CD4-positive, alpha-beta T cell (primary cell): Measurements from ENCODE around the gene CYP27B1. TPM values are rescaled to one million over a fixed set of nuclear protein-coding genes. Genes with fewer than 3 reads are reported as not detected.

Source experiments
- ATAC-seq: fragments of 200-7000 bp; cut with Tn5 transposase; one replicate; pipeline ENCODE4 v1.10.0; 2022; ENCODE audit warnings: mild to moderate bottlenecking; ENCODE audit not compliant: poor library complexity
- CTCF ChIA-PET: fragments of 350-600 bp; sonication (Branson Sonifier 250); formaldehyde crosslinking; loops from one replicate; lab custom pipeline; 2021; ENCODE audit warnings: antibody characterized with exemption, inconsistent platforms; lab: Charles Lee
- POLR2A ChIA-PET: fragments of 350-600 bp; sonication (Branson Sonifier 250); formaldehyde crosslinking; loops from one replicate; lab custom pipeline; 2021; ENCODE audit warnings: antibody characterized with exemption, inconsistent platforms; lab: Charles Lee
- DNase-seq, 14 experiments: peaks; one replicate each; pipeline ENCODE4 v3.0.0-alpha.2; 2013 to 2020; ENCODE audit warnings: mixed read lengths in 2 of 14
- H3K27ac ChIP-seq, 2 donors: one replicate each; pipeline versions ENCODE4 v1.5.1 to v1.7.0; 2013; ENCODE audit warnings: low read length in 2 of 2, low read depth in 1 of 2, mild to moderate bottlenecking in 1 of 2
- H3K27me3 ChIP-seq, 2 experiments: 1 replicate in 1 of 2; 2 replicates in 1 of 2; pipeline versions ENCODE4 v1.6.1 to v1.7.0; 2013; ENCODE audit warnings: low read length in 2 of 2, control low read depth in 1 of 2, mild to moderate bottlenecking in 1 of 2, moderate library complexity in 1 of 2; ENCODE audit not compliant: insufficient read depth in 2 of 2, control insufficient read depth in 1 of 2
- H3K36me3 ChIP-seq: one replicate; pipeline ENCODE4 v1.6.1; 2013; ENCODE audit warnings: low read length, control low read depth; ENCODE audit not compliant: insufficient read depth
- H3K4me1 ChIP-seq: one replicate; pipeline ENCODE4 v1.6.1; 2013; ENCODE audit warnings: low read length, control low read depth; ENCODE audit not compliant: insufficient read depth
- H3K4me3 ChIP-seq: one replicate; pipeline ENCODE4 v1.5.1; 2013; ENCODE audit warnings: mild to moderate bottlenecking, low read length, moderate library complexity
- H3K9me3 ChIP-seq, 2 experiments: 1 replicate in 1 of 2; 2 replicates in 1 of 2; pipeline versions ENCODE4 v1.6.1 to v1.7.0; 2013; ENCODE audit warnings: low read length in 2 of 2, mild to moderate bottlenecking in 2 of 2, control low read depth in 1 of 2, moderate library complexity in 1 of 2; ENCODE audit not compliant: control insufficient read depth in 1 of 2, insufficient read depth in 1 of 2
- H3K27ac Mint-ChIP-seq: one replicate; pipeline ENCODE4 v1.8.0; 2020; ENCODE audit warnings: mixed read lengths
- H3K27me3 Mint-ChIP-seq: one replicate; pipeline ENCODE4 v1.8.0; 2021; ENCODE audit warnings: mixed read lengths
- H3K36me3 Mint-ChIP-seq: one replicate; pipeline ENCODE4 v1.8.0; 2021; ENCODE audit warnings: low read depth, mixed read lengths
- H3K4me1 Mint-ChIP-seq: one replicate; pipeline ENCODE4 v1.8.0; 2021; ENCODE audit warnings: low read depth, mixed read lengths
- H3K4me3 Mint-ChIP-seq: one replicate; pipeline ENCODE4 v1.8.0; 2020; ENCODE audit warnings: mild to moderate bottlenecking, mixed read lengths
- H3K9me3 Mint-ChIP-seq: one replicate; pipeline ENCODE4 v1.8.0; 2020; ENCODE audit warnings: mixed read lengths
- intact Hi-C, 2 experiments: fragments of 100-400 bp; cut with DNase I in 1 of 2; cut with micrococcal nuclease in 1 of 2; formaldehyde crosslinking; loops; one replicate each; pipeline versions ENCODE4 v1.15.1 to v1.9.0; 2023 to 2025; cut with DNase I, micrococcal nuclease
- total RNA-seq, 174 experiments: library from RNA in 2 of 174; stranded (reverse) in 2 of 174; gene quantifications; one replicate each; pipeline ENCODE4 v1.2.3 and lab custom pipeline; 2021 to 2026
- TF ChIP-seq, protein P1 (sequence below): fragments of 200-600 bp; IDR thresholded peaks from one replicate; pipeline ENCODE4 v1.8.0; 2022; ENCODE audit warnings: antibody characterized with exemption, mild to moderate bottlenecking

Gene CYP27B1
- total RNA-seq, 2 experiments from 2014 or later, result 1.0 to 1.4 TPM

DNA sequence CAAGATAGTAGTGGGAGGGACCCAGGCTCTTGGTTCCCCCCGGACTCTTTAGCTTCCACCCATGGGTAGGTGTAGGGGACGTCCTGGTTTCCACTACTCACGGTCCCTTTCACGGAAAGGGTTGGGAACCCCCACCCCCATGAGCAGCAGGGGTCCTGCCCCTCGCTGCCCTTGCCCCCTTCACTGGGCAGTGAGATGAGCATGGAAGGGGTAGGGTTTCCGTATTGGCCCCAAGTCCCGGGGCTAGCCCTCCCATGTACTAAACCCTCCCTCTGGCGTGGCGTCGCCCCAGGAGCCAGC is 41.1 kb downstream of the CYP27B1 start:
- Mint-ChIP-seq H3K9me3 (no peaks in the 10 kb centered on the region), H3K27ac (peak overlapping the region; percentile 17), H3K4me3 (no peak overlapping the region), H3K4me1 (peaks cover 21% of the 10 kb centered on the region), H3K36me3 (peaks cover 73% of the 10 kb centered on the region), H3K27me3 (no peaks in the 10 kb centered on the region)
- DNase-seq (no peak), ATAC-seq (no peak)
- H3K27ac ChIP-seq, result no peak overlapping the region
- peaks cover 0 to 12% of the 10 kb centered on the region in 2 experiments for H3K9me3 ChIP-seq
- intact Hi-C loops, result no loop called here
- H3K27me3 ChIP-seq, result no peaks in the 10 kb centered on the region
- H3K4me3 ChIP-seq, result no peak overlapping the region
- peaks cover 49% of the 10 kb centered on the region for H3K36me3 ChIP-seq
- TF ChIP-seq, protein P1, sequence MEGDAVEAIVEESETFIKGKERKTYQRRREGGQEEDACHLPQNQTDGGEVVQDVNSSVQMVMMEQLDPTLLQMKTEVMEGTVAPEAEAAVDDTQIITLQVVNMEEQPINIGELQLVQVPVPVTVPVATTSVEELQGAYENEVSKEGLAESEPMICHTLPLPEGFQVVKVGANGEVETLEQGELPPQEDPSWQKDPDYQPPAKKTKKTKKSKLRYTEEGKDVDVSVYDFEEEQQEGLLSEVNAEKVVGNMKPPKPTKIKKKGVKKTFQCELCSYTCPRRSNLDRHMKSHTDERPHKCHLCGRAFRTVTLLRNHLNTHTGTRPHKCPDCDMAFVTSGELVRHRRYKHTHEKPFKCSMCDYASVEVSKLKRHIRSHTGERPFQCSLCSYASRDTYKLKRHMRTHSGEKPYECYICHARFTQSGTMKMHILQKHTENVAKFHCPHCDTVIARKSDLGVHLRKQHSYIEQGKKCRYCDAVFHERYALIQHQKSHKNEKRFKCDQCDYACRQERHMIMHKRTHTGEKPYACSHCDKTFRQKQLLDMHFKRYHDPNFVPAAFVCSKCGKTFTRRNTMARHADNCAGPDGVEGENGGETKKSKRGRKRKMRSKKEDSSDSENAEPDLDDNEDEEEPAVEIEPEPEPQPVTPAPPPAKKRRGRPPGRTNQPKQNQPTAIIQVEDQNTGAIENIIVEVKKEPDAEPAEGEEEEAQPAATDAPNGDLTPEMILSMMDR, result no peak
- ChIA-PET POLR2A (interaction anchor here (0.9 kb wide), 1 partner anchor 11 kb away, joined by 3 read pairs; no protein-coding TSS in a partner anchor), CTCF (no interaction called here)
- H3K4me1 ChIP-seq, result peaks cover 10% of the 10 kb centered on the region

DNA sequence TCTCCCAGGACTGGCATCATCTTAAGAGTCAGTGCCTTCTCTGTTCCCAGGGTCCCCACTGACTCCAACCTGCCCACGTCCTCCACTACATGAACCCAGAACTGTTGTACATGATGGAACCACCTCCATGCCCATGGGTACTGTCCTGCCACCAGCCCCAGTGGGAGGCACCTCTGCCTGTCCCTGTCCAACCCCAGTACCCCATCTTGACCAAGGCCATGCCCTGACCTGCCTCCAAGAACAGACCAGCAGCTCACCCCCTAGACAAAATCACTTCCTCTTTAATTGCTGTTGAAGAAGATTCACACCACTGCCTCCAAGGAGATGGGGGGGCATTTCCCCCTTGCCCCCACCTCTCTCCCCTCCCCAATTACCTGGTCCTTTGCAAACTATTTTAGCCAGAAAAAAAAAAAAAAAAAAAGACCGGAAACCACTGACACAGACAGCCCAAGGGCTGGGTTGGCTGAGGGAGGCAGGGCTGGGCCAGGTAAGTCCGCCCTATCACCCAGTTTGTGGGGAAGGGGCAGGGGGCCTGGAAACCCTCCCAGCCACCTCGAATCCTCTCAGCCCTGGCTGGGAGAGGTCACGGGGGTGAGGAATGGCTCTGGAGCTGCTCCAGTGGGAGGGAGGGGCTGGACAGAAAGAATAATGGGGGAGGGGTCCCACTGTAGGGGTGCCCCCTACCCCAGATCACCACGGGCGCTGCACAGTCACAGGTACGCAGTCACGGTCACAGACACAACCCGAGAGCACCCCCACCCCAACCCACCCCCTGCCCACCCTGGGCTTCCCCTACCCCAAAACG is 41.7 kb downstream of the CYP27B1 start:
- Mint-ChIP-seq H3K27me3 (no peaks in the 10 kb centered on the region), H3K4me3 (no peak overlapping the region), H3K9me3 (no peaks in the 10 kb centered on the region), H3K36me3 (peaks cover 72% of the 10 kb centered on the region), H3K4me1 (peaks cover 21% of the 10 kb centered on the region), H3K27ac (peak overlapping the region; percentile 59)
- Histone ChIP-seq H3K27ac (peak overlapping the region in 1 of 2 donors; percentile 31), H3K27me3 (no peaks in the 10 kb centered on the region), H3K9me3 (peaks cover 0 to 12% of the 10 kb centered on the region in 2 experiments), H3K4me1 (peaks cover 10% of the 10 kb centered on the region), H3K4me3 (no peak overlapping the region), H3K36me3 (peaks cover 49% of the 10 kb centered on the region)
- intact Hi-C loops, result no loop called here
- TF ChIP-seq, protein P1, result no peak
- POLR2A ChIA-PET, result interaction anchor here (1.3 to 1.5 kb wide), 2 partner anchors 16 to 32 kb away, joined by 4 to 10 read pairs; no protein-coding TSS in a partner anchor
- ATAC-seq (no peak), DNase-seq (peak in 1 of 14 experiments; percentile 28)
- CTCF ChIA-PET, result no interaction called here

GRCh38 chr12:57724003-57724935 is 42.6 kb downstream of the CYP27B1 start:
- H3K27me3 Mint-ChIP-seq, result no peaks in the 10 kb centered on the region
- CTCF ChIA-PET, result no interaction called here
- ATAC-seq, result no peak

More at GRCh38 chr12:57724003-57724935, 42.6 kb downstream of the CYP27B1 start:
- Mint-ChIP-seq H3K9me3 (no peaks in the 10 kb centered on the region), H3K36me3 (peaks cover 69% of the 10 kb centered on the region), H3K4me3 (no peak overlapping the region), H3K4me1 (peaks cover 26% of the 10 kb centered on the region), H3K27ac (peak overlapping the region; percentile 67)
- no peak overlapping the region for H3K4me3 ChIP-seq
- TF ChIP-seq, protein P1, result no peak
- peaks cover 0 to 12% of the 10 kb centered on the region in 2 experiments for H3K9me3 ChIP-seq
- H3K27ac ChIP-seq, result peak overlapping the region in 1 of 2 donors; percentile 31
- DNase-seq, result peak in 2 of 14 experiments; percentile 14 to 30
- H3K36me3 ChIP-seq, result peaks cover 49% of the 10 kb centered on the region
- no peaks in the 10 kb centered on the region for H3K27me3 ChIP-seq
- POLR2A ChIA-PET, result interaction anchor here (1.3 to 1.5 kb wide), 2 partner anchors 17 to 31 kb away, joined by 4 to 10 read pairs; no protein-coding TSS in a partner anchor
- H3K4me1 ChIP-seq, result peaks cover 10% of the 10 kb centered on the region
- intact Hi-C loops, result no loop called here
